ENCODE results near the gene AGPAT4.
"Not testable (repeated sequence)": the region's sequence is repeated elsewhere in the genome, so short reads cannot be mapped to it uniquely, and the experiment has no call there.

Gene AGPAT4, protein sequence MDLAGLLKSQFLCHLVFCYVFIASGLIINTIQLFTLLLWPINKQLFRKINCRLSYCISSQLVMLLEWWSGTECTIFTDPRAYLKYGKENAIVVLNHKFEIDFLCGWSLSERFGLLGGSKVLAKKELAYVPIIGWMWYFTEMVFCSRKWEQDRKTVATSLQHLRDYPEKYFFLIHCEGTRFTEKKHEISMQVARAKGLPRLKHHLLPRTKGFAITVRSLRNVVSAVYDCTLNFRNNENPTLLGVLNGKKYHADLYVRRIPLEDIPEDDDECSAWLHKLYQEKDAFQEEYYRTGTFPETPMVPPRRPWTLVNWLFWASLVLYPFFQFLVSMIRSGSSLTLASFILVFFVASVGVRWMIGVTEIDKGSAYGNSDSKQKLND

DNA sequence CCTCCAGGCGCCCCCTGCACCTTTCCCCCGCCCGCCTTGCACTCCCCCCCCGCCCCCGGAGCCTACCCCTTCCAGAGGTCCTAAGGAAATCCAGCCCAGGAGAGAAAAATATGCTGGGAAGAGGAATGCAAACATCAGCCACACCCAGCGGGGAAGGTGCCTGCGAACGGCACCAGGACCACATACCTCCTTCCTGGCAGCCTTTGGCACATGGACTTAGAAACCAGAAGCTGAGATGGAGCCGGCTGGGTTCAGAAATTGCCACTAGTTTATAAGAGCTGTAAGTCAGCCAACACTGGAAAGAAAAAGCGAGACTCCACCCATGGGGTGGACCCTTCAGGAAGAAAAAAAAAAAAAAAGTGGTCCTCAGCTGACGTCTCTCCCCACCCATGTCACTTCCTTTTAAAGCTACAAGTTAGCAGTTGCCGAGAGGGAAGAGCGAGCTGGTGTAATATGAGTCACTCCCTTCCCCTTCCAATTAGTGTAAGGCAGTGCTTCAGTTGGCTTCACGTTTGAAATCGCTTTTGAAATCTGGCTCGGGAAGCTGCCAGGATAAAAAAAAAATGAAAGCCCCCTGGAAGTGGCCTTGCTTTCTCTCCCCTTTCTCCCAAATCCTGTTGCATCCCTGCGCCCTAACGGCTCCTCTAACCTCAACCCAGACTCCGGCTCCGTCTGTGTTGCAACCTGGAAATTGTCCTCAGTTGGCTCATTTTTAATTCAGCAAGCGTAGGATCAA lies at the start of gene AGPAT4:
Gene AGPAT4 (minus strand): TSS at position 310 of the 736 bp plus-strand sequence. CDS start 41,848 bp downstream, outside the sequence.
- DNase-seq, result peak in 12 of 14 donors; percentile 32 to 88 (median 64)

- peak in 10 of 14 donors; percentile 6 to 71 (median 44) for DNase-seq
These were observed 45.4 kb upstream of the AGPAT4 start for GRCh38 chr6:161319231-161319630.

DNA sequence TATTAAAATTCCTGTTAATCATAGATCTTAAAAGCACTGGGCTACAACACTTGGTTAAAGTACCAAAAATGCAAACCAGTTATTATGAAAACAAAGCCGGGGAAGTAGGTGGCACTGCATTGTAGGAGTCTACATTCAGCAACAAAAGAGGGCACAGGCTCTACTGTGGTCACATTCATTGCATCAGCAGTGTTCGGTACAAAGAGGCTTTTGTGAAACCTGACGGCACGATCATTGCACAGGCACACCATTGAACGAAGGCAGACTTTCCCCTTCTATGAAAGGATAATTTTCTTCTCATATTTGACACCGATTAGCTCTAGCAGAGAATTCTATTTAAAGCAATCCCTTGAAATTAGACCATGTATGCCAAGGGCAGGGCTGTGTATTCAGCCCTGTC lies 44.6 kb upstream of the AGPAT4 start:
- DNase-seq, result peak in 10 of 14 donors; percentile 22 to 70 (median 52)

GRCh38 chr6:161316531-161316930 lies 42.7 kb upstream of the AGPAT4 start:
- no peak for DNase-seq

DNA sequence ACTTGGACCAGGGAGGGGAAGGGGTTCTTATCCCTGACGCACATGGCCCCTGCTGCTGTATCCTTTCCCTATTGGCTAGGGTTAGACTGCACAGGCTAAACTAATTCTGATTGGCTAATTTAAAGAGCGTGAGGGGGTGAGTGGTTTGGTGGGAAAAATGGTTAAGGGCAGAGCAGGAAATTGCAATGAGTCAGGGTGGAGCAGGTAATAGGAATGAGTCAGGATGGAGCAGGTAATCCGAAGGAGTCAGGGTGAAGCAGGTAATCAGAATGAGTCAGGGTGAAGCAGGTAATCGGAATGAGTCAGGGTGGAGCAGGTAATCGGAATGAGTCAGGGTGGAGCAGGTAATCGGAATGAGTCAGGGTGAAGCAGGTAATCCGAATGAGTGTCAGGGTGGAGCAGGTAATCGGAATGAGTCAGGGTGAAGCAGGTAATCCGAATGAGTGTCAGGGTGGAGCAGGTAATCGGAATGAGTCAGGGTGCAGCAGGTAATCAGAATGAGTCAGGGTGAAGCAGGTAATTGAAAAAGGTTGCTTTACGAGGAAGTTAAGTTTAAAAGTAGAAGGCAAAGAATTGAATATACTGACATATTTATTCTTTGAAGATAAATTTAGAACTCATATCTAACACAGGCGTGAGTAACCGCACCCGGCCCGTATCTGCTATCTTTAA lies 41.5 kb upstream of the AGPAT4 start:
- not testable (repeated sequence) for DNase-seq

- not testable (repeated sequence) for DNase-seq
These were observed 40.8 kb upstream of the AGPAT4 start for GRCh38 chr6:161314541-161315245.

DNA sequence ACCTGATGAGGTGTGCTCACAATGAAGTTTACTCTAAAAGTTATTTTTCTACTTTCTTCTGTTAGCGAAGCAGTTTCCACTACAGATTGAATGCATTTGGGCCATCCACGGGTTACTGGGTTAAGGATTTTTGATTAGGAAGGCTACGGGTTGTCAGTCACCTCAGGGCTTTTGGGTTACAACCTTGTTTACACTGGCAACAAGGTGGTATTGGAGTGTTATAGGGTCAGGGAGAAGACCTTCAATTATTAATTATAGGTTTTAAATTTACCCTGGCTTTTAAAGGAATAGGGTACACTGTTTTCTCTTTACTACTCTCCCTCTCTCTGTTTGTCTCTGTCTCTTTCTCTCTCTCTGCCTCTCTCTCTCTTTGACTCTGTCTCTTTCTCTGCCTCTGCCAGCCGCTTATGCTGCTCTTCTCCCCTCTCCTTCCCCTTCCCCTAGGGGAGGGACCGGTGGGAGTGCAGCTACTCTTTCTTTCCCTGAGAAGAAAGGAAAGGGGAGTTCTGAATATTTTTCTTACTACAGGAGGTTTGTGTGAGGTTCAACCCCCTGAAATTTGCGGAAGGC lies 40.2 kb upstream of the AGPAT4 start:
- no peak for DNase-seq

GRCh38 chr6:161313475-161313874 lies 39.6 kb upstream of the AGPAT4 start:
- DNase-seq, result not testable (repeated sequence)

DNA sequence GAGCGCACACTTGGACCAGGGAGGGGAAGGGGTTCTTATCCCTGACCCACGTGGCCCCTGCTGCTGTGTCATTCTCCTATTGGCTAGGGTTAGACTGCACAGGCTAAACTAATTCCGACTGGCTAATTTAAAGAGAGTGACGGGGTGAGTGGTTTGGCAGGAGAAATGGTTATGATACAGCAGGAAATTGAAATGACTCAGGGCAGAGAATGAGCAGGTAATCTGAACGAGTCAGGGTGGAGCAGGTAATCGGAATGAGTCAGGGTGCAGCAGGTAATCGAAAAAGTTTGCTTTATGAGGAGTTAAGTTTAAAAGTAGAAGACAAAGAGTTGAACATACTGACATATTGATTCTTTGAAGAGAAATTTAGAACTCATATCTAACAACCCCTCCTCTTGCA lies 35.9 kb upstream of the AGPAT4 start:
- DNase-seq, result not testable (repeated sequence)

- DNase-seq, result no peak
These were observed 34.3 kb upstream of the AGPAT4 start for GRCh38 chr6:161308075-161308655.

GRCh38 chr6:161305860-161306259 lies 32.0 kb upstream of the AGPAT4 start:
- DNase-seq, result peak in 1 of 14 donors; percentile 14

- no peak for DNase-seq
These were observed 29.9 kb upstream of the AGPAT4 start for GRCh38 chr6:161303628-161304340.

GRCh38 chr6:161302949-161303348 lies 29.1 kb upstream of the AGPAT4 start:
- no peak for DNase-seq

DNA sequence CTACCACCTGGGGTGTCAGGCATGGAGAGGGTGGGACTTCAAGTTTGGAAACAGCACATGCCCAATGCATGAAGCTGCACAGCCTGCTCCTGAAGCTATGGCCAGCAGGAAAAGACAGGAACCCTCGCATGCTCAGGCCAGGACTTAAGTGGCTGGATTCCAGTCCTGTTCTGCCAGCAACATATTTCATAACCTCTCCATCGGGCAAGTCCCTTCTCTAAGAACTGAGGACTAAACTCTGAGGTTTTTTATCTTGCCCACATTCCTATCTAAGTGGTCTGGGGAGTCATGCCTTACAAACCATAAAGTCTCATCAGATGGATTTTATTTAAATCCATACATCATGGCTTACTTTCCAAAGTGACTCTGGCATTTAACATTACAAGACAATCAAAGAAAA lies 27.5 kb upstream of the AGPAT4 start:
- DNase-seq, result no peak

DNA sequence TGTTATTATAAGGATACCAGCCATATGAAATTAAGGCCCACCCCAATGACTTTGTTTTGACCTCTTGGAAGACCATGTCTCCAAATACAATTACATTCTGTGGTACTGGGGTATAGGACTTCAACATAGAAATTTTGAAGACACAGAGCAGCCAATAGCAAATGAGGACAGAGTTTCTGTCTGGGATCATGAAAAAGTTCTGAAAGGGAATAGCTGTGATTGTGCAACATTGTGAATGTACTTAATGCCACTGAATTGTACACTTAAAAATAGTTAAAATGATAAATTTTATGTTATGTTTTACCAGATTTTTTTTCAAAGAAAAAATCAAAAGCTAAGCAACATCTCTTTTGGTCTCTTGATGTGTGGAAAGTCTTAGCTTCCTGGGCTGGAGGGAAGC lies 27.0 kb upstream of the AGPAT4 start:
- no peak for DNase-seq

GRCh38 chr6:161299726-161300125 lies 25.9 kb upstream of the AGPAT4 start:
- DNase-seq, result no peak

GRCh38 chr6:161295784-161296183 lies 21.9 kb upstream of the AGPAT4 start:
- no peak for DNase-seq

DNA sequence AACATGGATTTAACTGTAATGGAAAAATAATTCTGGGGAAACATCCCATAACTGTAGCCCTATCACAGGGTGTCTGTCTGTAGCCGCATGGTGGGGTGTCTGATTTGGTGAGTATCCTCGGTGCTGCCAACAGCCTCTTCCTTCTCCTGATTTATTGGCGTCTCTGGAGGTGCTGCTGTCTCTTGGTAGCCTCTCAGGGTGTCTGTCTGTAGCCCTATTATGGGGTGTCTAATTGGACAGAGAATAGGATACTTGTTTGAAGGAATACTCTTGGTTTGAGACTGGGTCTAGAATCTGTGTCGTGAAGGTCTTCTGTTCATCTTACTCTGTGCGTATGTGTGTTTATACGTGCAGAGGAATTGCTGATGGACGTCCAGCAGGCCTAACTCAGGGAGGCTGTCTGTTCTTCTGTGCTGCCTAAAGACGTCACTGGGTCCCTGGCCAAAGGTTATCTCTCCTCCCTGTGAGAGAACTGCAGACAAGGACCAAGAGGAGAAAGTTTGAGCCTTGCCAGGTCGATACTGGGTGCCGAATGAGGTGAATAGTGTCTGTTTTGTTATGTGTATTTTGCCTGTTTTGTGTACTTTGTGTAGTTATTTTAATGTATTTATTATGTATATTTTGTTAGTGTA lies 18.9 kb upstream of the AGPAT4 start:
- DNase-seq, result no peak

DNA sequence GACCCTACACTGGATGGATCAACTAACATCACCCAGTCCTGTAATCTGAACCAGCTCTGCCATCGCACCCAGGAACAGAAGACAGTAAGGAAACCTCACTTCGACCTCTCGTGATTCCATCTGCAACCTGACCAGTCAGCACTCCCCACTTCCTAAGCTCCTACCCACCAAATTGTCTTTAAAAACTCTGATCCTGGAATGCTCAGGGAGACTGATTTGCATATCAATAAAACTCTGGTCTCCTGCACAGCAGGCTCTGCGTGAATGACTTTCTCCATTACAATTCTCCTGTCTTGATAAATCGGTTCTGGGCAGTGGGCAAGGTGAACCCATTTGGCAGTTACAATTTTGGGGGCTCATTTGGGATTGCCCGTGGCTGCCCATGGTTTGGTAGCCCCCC lies 18.3 kb upstream of the AGPAT4 start:
- DNase-seq, result no peak

GRCh38 chr6:161290751-161291150 lies 16.9 kb upstream of the AGPAT4 start:
- no peak for DNase-seq

DNA sequence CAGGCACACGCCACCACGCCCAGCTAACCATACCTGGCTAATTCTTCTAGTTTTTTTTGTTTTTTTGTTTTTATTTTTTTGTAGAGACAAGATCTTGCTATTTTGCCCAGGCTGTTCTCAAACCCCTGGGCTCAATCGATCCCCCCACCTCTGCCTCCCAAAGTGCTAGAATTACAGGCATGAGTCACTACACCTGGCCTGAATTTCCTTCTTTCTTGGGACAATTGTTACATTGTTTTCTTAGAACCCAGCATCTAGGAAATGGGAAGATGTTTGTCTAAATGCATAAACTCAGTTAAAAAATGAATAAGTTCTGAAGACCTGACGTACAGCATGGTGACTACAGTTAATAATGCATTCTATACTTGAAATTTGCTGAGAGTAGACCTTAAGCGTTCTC lies 10.8 kb upstream of the AGPAT4 start:
- no peak for DNase-seq

All from C1 segment of cervical spinal cord (tissue), 14 donors.